ENCODE measurements around the gene F10. TPM values are rescaled to one million over a fixed set of nuclear protein-coding genes. Genes with fewer than 3 reads are reported as not detected.
A peak's percentile ranks its signal among the peaks of the same experiment; 100 is the strongest.

F10 gene
- total and polyA plus RNA-seq, 2 of the 13 experiments (the other 11 are each of a cell fraction or from before 2014, with no cell fraction given): 58.4 to 237 TPM

DNA sequence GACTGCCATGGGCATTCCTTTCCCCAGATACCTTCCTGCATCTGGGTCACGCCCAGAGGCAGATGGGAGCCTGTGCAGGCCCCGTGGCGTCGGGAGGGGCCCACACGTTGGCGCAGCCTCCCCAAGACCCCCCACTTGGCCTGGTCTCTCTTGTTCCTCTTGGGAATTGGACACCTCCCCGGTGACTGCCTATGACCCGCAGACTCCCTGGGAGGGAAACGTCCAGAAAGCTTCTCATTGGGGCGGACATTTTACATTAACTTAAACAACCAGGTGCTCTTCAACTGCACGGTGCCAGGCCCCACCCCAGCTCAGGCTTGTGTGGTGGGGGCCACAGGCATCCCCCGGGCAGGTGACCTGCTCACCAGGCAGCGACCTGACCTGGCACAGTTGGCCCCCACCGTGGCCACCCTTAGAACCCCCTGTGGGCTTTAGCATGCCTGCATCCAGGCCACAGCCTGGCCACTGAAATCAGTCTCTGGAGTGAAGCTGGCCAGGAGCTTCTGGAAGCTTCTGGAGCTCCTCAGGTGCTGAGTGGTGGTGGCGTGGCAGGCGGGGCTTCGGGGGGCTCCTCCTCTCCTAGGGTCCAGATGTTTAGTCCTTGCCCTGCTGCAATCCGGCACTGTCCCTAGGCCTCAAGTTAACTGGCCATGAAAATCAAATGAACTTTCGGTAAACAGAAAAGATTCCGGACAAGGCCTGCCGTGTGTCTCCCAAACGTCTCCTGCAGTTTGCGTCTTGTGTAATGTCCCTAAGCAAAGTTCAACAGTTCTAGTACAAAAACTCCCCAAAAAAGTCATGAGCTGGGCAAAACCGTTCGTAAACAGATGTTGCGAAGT lies 27.3 kb downstream of the F10 start (continued):
- no peak for TF ChIP-seq PRMT3 (CRISPR knock-in tag; IDR thresholded peaks at IDR 0.05; ENCODE audit: borderline replicate concordance, low read depth)
- TF ChIP-seq ZNF7 (CRISPR knock-in tag; IDR thresholded peaks at IDR 0.05): no peak
- TF ChIP-seq, protein P1, sequence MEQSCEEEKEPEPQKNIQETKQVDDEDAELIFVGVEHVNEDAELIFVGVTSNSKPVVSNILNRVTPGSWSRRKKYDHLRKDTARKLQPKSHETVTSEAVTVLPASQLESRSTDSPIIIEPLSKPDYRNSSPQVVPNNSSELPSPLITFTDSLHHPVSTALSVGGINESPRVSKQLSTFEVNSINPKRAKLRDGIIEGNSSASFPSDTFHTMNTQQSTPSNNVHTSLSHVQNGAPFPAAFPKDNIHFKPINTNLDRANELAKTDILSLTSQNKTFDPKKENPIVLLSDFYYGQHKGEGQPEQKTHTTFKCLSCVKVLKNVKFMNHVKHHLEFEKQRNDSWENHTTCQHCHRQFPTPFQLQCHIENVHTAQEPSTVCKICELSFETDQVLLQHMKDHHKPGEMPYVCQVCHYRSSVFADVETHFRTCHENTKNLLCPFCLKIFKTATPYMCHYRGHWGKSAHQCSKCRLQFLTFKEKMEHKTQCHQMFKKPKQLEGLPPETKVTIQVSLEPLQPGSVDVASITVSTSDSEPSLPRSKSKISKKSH (CRISPR knock-in tag; IDR thresholded peaks at IDR 0.05; ENCODE audit: borderline replicate concordance): no peak
- TF ChIP-seq, protein P2, sequence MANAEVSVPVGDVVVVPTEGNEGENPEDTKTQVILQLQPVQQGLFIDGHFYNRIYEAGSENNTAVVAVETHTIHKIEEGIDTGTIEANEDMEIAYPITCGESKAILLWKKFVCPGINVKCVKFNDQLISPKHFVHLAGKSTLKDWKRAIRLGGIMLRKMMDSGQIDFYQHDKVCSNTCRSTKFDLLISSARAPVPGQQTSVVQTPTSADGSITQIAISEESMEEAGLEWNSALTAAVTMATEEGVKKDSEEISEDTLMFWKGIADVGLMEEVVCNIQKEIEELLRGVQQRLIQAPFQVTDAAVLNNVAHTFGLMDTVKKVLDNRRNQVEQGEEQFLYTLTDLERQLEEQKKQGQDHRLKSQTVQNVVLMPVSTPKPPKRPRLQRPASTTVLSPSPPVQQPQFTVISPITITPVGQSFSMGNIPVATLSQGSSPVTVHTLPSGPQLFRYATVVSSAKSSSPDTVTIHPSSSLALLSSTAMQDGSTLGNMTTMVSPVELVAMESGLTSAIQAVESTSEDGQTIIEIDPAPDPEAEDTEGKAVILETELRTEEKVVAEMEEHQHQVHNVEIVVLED (CRISPR knock-in tag; IDR thresholded peaks at IDR 0.05; ENCODE audit: borderline replicate concordance): no peak
- TF ChIP-seq ZFP90 (CRISPR knock-in tag; IDR thresholded peaks at IDR 0.05; ENCODE audit: borderline replicate concordance): no peak; the same call in 1 of the 2 replicates
- no peak for TF ChIP-seq TEAD2 (CRISPR knock-in tag; IDR thresholded peaks at IDR 0.05)
- no peak for TF ChIP-seq ZKSCAN5 (CRISPR knock-in tag; IDR thresholded peaks at IDR 0.05)
- no peak for TF ChIP-seq TMF1 (CRISPR knock-in tag; IDR thresholded peaks at IDR 0.05; ENCODE audit: low read depth)
- TF ChIP-seq ZFX (CRISPR knock-in tag; IDR thresholded peaks at IDR 0.05; ENCODE audit: low read depth): peak; percentile 85
- TF ChIP-seq, protein P3, sequence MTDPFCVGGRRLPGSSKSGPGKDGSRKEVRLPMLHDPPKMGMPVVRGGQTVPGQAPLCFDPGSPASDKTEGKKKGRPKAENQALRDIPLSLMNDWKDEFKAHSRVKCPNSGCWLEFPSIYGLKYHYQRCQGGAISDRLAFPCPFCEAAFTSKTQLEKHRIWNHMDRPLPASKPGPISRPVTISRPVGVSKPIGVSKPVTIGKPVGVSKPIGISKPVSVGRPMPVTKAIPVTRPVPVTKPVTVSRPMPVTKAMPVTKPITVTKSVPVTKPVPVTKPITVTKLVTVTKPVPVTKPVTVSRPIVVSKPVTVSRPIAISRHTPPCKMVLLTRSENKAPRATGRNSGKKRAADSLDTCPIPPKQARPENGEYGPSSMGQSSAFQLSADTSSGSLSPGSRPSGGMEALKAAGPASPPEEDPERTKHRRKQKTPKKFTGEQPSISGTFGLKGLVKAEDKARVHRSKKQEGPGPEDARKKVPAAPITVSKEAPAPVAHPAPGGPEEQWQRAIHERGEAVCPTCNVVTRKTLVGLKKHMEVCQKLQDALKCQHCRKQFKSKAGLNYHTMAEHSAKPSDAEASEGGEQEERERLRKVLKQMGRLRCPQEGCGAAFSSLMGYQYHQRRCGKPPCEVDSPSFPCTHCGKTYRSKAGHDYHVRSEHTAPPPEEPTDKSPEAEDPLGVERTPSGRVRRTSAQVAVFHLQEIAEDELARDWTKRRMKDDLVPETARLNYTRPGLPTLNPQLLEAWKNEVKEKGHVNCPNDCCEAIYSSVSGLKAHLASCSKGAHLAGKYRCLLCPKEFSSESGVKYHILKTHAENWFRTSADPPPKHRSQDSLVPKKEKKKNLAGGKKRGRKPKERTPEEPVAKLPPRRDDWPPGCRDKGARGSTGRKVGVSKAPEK (CRISPR knock-in tag; IDR thresholded peaks at IDR 0.05; ENCODE audit: borderline replicate concordance): no peak
- TF ChIP-seq PAWR (CRISPR knock-in tag; IDR thresholded peaks at IDR 0.05; ENCODE audit: borderline replicate concordance): no peak
- TF ChIP-seq, protein P4, sequence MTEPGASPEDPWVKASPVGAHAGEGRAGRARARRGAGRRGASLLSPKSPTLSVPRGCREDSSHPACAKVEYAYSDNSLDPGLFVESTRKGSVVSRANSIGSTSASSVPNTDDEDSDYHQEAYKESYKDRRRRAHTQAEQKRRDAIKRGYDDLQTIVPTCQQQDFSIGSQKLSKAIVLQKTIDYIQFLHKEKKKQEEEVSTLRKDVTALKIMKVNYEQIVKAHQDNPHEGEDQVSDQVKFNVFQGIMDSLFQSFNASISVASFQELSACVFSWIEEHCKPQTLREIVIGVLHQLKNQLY (CRISPR knock-in tag; IDR thresholded peaks at IDR 0.05): no peak
- TF ChIP-seq, protein P5, sequence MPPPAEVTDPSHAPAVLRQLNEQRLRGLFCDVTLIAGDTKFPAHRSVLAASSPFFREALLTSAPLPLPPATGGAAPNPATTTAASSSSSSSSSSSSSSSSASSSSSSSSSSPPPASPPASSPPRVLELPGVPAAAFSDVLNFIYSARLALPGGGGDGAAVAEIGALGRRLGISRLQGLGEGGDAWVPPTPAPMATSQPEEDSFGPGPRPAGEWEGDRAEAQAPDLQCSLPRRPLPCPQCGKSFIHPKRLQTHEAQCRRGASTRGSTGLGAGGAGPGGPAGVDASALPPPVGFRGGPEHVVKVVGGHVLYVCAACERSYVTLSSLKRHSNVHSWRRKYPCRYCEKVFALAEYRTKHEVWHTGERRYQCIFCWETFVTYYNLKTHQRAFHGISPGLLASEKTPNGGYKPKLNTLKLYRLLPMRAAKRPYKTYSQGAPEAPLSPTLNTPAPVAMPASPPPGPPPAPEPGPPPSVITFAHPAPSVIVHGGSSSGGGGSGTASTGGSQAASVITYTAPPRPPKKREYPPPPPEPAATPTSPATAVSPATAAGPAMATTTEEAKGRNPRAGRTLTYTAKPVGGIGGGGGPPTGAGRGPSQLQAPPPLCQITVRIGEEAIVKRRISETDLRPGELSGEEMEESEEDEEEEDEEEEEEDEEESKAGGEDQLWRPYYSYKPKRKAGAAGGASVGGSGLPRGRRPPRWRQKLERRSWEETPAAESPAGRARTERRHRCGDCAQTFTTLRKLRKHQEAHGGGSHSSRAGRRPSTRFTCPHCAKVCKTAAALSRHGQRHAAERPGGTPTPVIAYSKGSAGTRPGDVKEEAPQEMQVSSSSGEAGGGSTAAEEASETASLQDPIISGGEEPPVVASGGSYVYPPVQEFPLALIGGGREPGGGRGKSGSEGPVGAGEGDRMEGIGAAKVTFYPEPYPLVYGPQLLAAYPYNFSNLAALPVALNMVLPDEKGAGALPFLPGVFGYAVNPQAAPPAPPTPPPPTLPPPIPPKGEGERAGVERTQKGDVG (CRISPR knock-in tag; IDR thresholded peaks at IDR 0.05; ENCODE audit: borderline replicate concordance): no peak
- TF ChIP-seq ZNF10 (CRISPR knock-in tag; IDR thresholded peaks at IDR 0.05; ENCODE audit: borderline replicate concordance, low read depth): no peak
- peak; percentile 73; the same call in 1 of the 2 replicates for TF ChIP-seq PHF21A (CRISPR knock-in tag; IDR thresholded peaks at IDR 0.05)
- 0 out of 2 replicates have a peak, but pooled peaks have one; percentile 47 for TF ChIP-seq FLYWCH1 (CRISPR knock-in tag; IDR thresholded peaks at IDR 0.05)
- no peak for TF ChIP-seq ZNF644 (CRISPR knock-in tag; IDR thresholded peaks at IDR 0.05; ENCODE audit: low read depth)
